Measurements from ENCODE around the gene ZNRF3. TPM values are rescaled to one million over a fixed set of nuclear protein-coding genes. Genes with fewer than 3 reads are reported as not detected.
"Not testable (repeated sequence)": the region's sequence is repeated elsewhere in the genome, so short reads cannot be mapped to it uniquely, and the experiment has no call there.

The ZNRF3 gene
- polyA plus RNA-seq, 4 donors: 25.9 to 31.7 (median 30.2) TPM

- no peak for DNase-seq (ENCODE audit: low read depth in 4 of 4, low spot score in 2 of 4)
Measured at GRCh38 chr22:29000641-29001040, 117.3 kb downstream of the ZNRF3 start.

- no peak for DNase-seq (ENCODE audit: low read depth in 4 of 4, low spot score in 2 of 4)
Measured at GRCh38 chr22:29002603-29003002, 119.2 kb downstream of the ZNRF3 start.

GRCh38 chr22:29003552-29003951 is 120.2 kb downstream of the ZNRF3 start:
- no peak for DNase-seq (ENCODE audit: low read depth in 4 of 4, low spot score in 2 of 4)

- no peak for DNase-seq (ENCODE audit: low read depth in 4 of 4, low spot score in 2 of 4)
Measured at GRCh38 chr22:29003975-29004646, 120.7 kb downstream of the ZNRF3 start.

- peak in 1 of 4 donors; percentile 63 for DNase-seq (ENCODE audit: low read depth in 4 of 4, low spot score in 2 of 4)
Measured at GRCh38 chr22:29004647-29005371, 121.4 kb downstream of the ZNRF3 start.

GRCh38 chr22:29005754-29006153 is 122.4 kb downstream of the ZNRF3 start:
- not testable (repeated sequence) for DNase-seq (ENCODE audit: low read depth in 4 of 4, low spot score in 2 of 4)

GRCh38 chr22:29006346-29006745 is 123.0 kb downstream of the ZNRF3 start:
- DNase-seq (ENCODE audit: low read depth in 4 of 4, low spot score in 2 of 4): no peak

- DNase-seq (ENCODE audit: low read depth in 4 of 4, low spot score in 2 of 4): no peak
Measured at GRCh38 chr22:29009148-29009547, 125.8 kb downstream of the ZNRF3 start.

- DNase-seq (ENCODE audit: low read depth in 4 of 4, low spot score in 2 of 4): no peak
Measured at GRCh38 chr22:29011240-29012100, 128.1 kb downstream of the ZNRF3 start.

GRCh38 chr22:29012101-29012433 is 128.7 kb downstream of the ZNRF3 start:
- no peak for DNase-seq (ENCODE audit: low read depth in 4 of 4, low spot score in 2 of 4)

- DNase-seq (ENCODE audit: low read depth in 4 of 4, low spot score in 2 of 4): no peak
Measured at GRCh38 chr22:29012952-29013351, 129.6 kb downstream of the ZNRF3 start.

- DNase-seq (ENCODE audit: low read depth in 4 of 4, low spot score in 2 of 4): no peak
Measured at GRCh38 chr22:29014293-29014692, 130.9 kb downstream of the ZNRF3 start.

GRCh38 chr22:29014773-29015172 is 131.4 kb downstream of the ZNRF3 start:
- no peak for DNase-seq (ENCODE audit: low read depth in 4 of 4, low spot score in 2 of 4)

GRCh38 chr22:29016067-29016938 is 132.9 kb downstream of the ZNRF3 start:
- DNase-seq (ENCODE audit: low read depth in 4 of 4, low spot score in 2 of 4): no peak

GRCh38 chr22:29018293-29019189 is 135.2 kb downstream of the ZNRF3 start:
- no peak for DNase-seq (ENCODE audit: low read depth in 4 of 4, low spot score in 2 of 4)

GRCh38 chr22:29022101-29022817 is 138.9 kb downstream of the ZNRF3 start:
- DNase-seq (ENCODE audit: low read depth in 4 of 4, low spot score in 2 of 4): no peak

- no peak for DNase-seq (ENCODE audit: low read depth in 4 of 4, low spot score in 2 of 4)
Measured at GRCh38 chr22:29023172-29023796, 139.9 kb downstream of the ZNRF3 start.

- DNase-seq (ENCODE audit: low read depth in 4 of 4, low spot score in 2 of 4): no peak
Measured at GRCh38 chr22:29026579-29026978, 143.2 kb downstream of the ZNRF3 start.
